Endothelial cell of umbilical vein (primary cell): ENCODE results near the gene UBASH3B.

ENCODE experiments used
- CTCF ChIP-seq, 2 donors: IDR thresholded peaks; 1 replicate in 1 of 2; 2 replicates in 1 of 2; pipeline ENCODE4 v1.5.1; 2011; ENCODE audit warnings: low read length in 2 of 2, mild to moderate bottlenecking in 2 of 2, moderate library complexity in 2 of 2, control low read depth in 1 of 2, inconsistent platforms in 1 of 2, low read depth in 1 of 2; ENCODE audit not compliant: insufficient read depth in 1 of 2; ENCODE audit errors: extremely low read depth in 1 of 2
- EZH2 ChIP-seq: IDR thresholded peaks from 2 replicates; pipeline ENCODE4 v1.6.1; 2012; ENCODE audit warnings: borderline replicate concordance, low read depth, mild to moderate bottlenecking, moderate library complexity, low read length, inconsistent platforms; ENCODE audit not compliant: severe bottlenecking
- MYC ChIP-seq: IDR thresholded peaks from one replicate; pipeline ENCODE4 v1.6.1; 2011; ENCODE audit warnings: mild to moderate bottlenecking, low read depth, low read length
- POLR2AphosphoS5 ChIP-seq: IDR thresholded peaks from 2 replicates; pipeline ENCODE4 v1.6.1; 2012; ENCODE audit warnings: low read depth, mild to moderate bottlenecking, control low read depth, low read length, moderate library complexity; ENCODE audit not compliant: insufficient read depth

- TF ChIP-seq POLR2AphosphoS5 (no peak), CTCF (IDR thresholded peaks at IDR 0.05; ENCODE audit: extremely low read depth in 1 of 2, insufficient read depth in 1 of 2, low read depth in 1 of 2, low read length in 2 of 2) (no peak), EZH2 (no peak), MYC (no peak)
Measured at GRCh38 chr11:122690801-122691548, 35.5 kb downstream of the UBASH3B start.
